HG02610 (cell line): ENCODE data around the gene KIF2C.
A peak's percentile ranks its signal among the peaks of the same experiment; 100 is the strongest.
"Not testable (repeated sequence)": the region's sequence is repeated elsewhere in the genome, so short reads cannot be mapped to it uniquely, and the experiment has no call there.

Experiments used
- ATAC-seq: cut with Tn5 transposase; IDR thresholded peaks from one replicate; pipeline ENCODE4 v1.9.1; 2021; ENCODE audit warnings: mild to moderate bottlenecking, moderate library complexity; ENCODE audit not compliant: unreplicated experiment

The KIF2C gene

DNA sequence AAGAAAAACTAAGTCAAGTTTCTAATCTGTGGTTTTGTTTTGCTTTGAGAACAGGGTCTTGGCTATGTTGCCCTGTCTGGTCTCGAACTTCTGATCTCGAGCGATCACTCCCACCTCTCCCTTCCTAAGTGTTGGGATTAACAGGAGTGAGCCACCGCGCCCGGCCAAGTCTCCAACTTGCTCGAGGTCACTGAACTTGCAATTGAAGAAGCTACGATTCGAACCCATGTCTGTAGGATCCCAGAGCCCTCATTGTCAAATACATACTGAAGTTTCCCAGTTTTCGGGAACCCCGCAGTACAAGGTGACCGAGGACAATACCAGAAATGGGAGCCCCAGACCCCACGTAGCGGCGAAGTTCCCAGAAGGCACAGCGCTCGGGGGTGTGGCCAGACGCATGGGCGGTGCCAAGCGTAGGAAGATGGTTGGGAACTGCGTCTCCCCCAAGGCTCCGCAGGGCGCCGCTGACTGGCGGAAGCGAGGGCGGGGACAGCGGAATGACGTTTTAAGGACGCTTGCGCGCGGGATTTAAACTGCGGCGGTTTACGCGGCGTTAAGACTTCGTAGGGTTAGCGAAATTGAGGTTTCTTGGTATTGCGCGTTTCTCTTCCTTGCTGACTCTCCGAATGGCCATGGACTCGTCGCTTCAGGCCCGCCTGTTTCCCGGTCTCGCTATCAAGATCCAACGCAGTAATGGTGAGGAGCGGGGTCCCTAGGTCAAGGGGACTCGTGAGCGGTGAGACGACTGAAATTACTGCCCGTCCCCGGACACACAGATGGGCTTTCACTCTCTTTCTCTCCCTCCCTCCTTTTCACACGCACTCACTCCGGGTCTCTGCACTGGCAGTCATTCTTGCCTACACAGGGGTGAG lies at the start of gene KIF2C:
Gene KIF2C (plus strand): TSS at position 531 of the 872 bp plus-strand sequence. CDS start 96 bp downstream, at position 627.
- ATAC-seq = peak; percentile 96

DNA sequence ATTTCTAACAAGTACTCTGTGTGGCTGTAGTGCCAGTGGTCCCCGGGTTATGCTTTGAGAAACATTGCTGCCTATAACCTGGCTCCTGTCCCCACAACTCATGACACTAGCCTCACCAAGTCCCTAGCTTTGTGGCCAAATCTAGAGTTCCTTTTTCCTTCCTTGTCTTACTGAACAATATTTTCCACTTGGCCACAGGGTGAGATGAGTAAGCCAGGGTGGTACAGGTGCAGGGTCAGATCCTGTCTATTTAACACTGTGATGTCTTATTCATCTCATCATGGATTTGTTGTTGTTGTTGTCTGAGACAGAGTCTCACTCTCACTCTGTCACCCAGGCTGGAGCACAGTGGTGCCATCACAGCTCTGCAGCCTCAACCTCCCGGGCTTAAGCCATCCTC lies 46.5 kb upstream of the KIF2C start:
- no peak for ATAC-seq

DNA sequence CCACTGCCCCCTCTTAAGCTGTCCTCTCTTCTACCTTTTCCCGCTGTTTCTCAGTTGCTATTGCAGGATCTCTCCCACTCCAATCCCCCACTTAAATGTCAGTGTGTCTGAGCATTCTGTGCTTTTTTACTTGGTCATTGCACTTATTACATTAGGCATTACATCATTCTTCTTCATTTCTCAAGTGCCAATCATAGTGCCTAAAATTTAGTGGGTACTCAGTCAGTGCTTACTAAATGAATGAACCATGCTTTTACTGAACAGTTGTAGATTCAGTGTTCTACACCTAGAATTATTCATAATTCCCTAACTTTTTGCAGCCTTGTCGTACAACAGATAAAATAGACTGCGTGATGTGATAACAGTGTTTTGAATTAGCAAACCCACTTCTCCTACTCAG lies 45.7 kb upstream of the KIF2C start:
- ATAC-seq = no peak

DNA sequence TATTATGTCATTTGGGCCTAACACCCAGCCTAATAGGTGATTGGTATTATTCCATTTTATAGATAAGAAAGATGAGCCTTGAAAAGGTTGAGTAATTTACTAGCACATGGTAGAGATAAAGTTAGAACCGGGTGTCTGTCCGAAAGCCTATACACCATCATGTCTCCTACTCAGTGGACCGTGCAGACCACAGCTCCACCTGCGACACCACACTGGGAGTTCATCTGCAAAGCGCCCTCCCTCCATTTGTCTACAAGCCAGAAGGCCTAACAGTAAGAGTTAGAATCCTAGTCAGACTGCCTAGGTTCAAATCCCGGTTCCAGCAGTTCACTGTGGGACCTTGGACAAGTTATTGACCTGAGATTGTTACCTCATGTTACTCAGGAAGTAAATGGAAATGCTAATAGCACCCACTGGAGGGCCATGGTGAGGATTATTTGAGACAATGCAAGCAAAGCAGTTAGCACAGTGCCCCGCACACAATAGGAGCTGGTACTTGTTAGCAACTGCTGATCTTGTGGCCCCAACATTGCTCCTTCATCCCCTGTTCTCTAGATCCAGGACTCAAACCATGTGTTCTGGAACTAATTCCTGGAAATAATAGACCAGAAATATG lies 44.7 kb upstream of the KIF2C start:
- ATAC-seq = peak; percentile 64

DNA sequence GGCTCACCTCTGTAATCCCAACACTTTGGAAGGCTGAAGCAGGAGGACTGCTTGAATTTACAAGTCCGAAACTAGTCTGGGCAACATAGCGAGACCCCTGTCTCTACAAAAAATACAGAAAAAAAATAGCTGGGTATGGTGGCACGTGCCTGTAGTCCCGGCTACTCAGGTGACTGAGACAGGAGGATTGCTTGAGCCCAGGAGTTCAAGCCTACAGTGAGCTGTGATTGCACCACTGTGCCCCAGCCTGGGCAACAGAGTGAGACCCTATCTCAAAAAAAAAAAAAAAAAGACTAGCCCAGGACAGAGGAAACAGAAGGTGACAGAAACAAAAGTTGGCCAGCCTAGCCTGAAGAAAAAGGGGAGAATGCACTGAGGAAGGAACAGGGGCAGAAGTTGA lies 44.0 kb upstream of the KIF2C start:
- no peak for ATAC-seq

DNA sequence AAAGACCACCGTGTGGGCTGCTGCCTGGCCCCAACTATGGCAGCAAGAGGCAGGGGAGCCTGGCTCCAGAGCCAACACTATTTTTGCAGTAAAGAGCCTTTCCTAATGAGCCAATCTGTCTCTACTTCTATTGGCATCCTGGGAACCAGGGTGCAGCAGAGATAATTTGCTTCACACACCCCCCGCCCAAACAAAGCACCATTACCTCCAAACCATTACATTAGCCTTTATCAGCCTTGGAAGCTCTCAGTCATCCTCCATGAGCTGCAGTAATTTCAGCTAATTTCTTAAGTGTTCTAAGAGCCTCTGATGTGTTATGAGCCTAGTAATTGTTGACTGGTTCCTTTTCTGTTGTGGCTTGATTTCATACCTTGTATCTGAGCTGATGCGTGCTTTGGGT lies 43.5 kb upstream of the KIF2C start:
- no peak for ATAC-seq

DNA sequence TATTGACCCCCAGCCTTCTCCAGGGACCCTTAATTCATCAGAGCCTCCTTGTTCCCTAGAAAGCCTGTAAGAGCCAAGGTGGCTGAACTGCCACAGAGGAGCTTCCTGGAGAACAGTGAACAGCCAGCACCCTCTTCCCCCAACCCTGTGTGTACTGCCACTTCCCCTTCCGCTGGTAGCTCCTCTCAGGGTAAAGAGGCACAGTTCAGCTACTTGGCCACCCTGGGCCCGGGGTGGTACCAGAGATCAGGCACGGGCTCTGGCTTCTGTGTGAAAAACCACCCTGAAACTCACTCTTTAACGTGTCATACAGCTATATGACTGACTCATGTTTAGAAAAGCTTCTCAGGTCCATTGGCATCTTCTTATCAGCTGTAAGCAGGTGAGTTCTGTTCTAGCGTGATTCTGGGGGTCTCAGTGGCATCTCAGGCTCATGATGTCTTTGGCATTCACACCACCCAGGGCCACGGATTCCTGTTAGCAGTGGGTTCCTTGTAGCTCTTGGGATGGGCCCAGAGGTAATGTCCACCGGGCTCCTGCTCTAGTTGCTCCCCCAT lies 42.8 kb upstream of the KIF2C start:
- no peak for ATAC-seq

DNA sequence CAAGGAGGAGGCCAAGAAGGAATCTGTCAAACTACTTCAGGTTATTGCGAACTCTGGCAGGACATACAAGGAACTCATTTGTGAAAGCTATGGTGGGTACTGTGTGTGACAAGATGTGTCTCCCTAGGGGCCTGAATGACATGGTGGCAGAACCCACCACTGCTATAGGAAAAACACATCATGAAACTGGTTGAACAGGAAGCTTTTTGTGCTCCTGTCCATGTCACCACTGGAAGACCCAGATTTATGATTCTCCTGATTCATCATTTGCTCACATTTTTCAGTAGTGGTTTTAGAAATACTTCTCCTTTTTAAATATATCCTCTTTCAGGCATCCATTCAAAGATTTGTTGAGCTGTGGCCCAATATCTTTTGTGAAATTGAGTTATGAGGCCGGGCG lies 41.5 kb upstream of the KIF2C start:
- no peak for ATAC-seq

DNA sequence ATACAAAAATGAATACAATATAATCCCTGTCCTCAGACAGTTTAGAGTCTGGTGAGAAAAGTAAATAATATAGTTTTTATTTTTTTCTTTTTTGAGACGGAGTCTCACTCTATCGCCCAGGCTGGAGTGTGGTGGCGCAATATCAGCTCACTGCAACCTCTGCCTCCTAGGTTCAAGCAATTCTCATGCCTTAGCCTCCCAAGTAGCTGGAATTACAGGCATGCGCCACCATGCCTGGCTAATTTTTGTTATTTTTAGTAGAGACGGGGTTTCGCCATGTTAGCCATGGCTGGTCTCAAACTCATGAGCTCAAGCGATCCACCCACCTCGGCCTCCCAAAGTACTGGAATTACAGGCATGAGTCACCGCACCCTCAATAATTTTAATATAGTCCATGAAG lies 40.3 kb upstream of the KIF2C start:
- not testable (repeated sequence) for ATAC-seq

DNA sequence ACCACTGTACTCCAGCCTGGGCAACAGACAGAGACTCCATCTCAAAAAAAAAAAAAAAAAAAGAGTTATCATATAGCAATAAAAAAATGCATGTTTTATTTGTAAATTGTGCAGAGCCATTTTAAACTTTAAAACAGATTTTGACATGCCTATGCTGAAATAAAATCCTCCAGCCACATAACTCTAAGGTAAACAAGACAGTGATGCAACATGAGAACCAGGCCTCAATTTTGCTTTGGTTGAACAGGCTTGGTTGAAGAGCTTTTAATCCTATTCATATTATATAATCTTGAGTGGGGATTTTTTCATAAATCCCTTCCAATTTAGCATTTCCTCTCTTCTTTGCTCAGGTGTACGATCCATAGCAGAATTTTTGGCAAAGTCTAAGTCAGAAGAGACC lies 39.1 kb upstream of the KIF2C start:
- ATAC-seq = no peak

DNA sequence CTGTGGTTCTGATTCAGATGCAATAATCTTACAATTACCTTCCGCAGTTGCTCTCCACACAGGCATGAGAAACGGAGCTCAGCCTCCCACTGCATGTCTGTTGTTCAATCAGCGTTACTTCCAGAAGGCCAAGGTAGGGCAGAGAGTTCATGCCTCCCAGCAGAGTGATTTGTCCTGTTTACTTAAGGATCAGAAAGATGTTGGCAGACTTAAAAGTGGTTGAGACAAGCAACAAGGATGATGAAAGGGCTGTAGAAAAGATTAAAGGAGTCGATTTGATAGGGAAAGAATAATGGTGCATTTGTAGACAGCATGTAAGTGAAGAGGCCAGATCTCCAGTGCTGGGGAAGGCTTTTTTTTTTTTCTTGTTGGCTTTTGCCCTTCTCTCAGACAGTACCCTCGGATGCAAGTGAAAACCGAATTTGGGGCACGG lies 38.5 kb upstream of the KIF2C start:
- ATAC-seq = no peak

DNA sequence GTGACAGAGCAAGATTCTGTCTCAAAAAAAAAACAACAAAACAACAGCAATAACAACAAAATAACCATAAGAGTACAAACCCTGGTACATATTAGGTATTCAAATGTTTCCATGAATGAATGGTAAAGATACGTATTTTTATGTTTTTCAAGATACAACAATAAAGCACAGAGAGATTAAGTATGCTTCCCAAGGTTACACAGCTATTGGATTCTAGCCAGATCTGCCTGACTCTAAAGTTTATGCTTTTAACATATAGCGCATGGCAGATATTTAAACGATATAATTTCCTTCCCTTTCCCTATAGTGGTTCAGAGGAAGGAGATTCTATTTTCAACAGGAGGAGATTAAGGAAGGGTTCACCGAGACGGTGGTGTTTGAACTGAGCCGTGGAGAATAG lies 34.2 kb upstream of the KIF2C start:
- ATAC-seq = no peak

DNA sequence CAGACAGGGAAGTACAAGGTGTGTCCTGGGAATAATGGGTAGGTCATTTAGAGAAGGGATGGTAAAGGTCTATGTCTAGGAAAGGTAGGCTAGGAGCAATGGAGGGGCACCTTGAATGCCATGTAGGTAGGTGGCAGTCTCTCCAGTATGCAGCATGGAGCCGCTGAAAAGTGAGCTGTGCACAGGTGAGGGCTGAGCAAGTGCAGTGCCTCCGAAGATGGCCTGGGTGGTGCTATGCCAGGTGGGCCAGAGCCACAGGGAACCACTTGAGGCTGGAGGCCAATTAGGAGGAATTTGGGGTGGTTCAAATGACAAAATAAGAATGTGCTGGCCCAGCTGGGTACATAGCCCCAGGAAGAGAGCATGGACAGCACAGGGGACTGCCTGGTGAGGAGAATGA lies 33.7 kb upstream of the KIF2C start:
- ATAC-seq = no peak

DNA sequence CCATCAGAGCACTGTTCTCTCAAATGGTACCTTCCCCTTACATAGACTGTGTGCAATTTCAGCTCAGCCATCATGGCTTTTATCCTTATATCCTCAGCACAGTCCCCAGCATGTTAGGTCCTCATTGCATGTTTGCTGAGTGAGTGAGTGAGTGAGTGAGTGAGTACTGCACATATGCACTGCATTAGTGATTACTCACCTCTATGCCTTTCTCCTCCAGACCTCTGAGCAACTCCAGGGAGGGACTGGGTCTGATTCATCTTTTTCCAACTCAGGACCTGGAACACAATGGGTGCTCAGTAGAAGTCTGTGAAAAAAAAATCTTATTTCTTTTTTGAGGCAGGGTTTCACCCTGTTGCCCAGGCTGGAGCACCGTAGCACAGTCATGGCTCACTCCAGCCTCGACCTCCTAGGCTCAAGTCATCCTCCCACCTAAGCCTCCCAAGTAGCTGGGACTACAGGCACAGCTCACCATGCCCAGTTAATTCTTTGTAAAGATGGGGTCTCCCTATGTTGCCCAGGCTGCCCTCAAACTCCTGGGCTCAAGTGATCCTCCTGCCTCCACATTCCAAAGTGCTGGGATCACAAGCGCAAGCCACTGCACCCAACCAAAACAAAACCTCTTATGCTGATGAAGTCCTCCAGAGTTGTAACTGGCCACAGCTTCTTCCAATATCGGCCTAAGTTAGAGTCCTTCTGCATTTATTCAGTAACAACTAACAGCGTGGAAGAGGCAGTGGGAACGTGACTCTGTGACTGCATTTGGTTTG lies 32.3 kb upstream of the KIF2C start:
- no peak for ATAC-seq

DNA sequence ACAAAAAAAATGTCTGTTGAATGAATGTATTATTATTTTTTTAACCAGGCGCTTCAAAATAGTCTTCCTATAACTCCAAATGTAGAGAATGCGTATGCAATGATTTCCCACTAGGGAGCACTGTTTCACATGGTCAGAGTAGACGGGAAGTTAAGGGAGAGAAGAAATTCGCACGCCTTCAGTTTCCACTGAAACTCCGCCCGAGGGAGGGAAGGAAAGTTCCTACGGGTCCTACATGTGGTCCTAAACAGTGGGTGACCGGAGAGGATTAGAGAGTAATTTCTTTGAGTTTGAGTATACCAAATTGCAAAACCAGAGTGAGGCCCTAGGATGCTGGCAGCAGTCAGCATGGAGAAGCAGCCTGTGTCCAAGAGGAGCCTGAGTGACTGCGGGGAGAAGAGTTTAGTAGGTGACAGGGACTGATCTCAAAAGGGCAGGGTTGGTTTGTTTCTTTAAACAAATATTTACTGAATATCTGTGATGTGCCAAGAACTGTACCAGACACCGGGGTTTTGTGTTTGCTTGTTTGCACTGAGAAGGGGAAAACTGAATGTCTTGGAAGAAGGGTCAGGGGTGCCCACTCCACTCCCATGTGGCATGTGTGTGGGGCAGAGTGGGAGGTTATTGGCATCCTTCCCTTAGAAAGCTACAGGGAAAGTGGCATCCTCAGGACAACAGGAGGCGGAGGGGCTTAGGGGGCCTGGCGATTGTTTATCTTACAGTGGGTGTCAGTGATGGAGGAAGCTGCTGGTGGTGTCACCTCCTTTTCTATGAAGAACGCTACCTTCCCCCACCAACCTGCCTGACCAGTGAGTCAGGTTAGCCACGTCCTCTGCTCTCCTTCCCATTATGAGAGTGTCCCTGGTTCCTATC lies 31.4 kb upstream of the KIF2C start:
- ATAC-seq = no peak

DNA sequence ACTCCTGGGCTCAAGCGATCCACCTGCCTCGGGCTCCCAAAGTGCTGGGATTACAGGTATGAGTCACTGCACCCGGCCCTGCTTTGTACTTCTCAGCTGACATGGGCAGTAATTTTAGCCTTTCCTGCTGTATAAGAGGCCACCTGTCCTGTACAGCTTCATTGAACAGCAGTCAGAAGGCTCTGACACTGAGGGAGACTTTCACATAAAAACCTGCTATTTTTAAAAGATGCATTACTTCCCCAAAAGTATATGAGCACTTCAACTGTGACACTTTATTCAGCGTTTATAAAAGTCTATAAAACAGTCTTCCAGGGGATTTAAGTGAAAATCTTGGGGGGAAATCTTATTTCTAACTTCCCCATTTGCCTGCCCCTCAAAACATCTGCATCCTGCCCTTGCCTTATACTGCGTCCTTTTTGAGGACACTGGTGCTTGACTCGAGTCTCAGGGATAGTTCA lies 26.3 kb upstream of the KIF2C start:
- ATAC-seq = peak; percentile 42

DNA sequence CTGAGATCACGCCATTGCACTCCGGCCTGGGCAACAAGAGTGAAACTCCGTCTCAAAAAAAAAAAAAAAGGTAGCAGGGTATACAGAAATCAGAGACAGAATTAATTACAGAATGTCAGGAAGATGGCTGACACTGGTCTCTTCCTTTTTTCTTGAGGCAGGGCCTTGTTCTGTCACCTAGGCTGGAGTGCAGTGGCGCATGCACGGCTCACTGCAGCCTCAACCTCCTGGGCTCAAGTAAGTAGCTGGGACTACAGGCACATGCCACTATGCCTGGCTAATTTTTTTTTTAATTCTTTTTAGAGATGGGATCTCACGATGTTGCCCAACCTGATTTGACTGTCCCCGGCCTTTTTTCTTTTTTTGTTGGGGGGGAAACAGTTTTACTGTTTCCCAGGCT lies 25.1 kb upstream of the KIF2C start:
- no peak for ATAC-seq

DNA sequence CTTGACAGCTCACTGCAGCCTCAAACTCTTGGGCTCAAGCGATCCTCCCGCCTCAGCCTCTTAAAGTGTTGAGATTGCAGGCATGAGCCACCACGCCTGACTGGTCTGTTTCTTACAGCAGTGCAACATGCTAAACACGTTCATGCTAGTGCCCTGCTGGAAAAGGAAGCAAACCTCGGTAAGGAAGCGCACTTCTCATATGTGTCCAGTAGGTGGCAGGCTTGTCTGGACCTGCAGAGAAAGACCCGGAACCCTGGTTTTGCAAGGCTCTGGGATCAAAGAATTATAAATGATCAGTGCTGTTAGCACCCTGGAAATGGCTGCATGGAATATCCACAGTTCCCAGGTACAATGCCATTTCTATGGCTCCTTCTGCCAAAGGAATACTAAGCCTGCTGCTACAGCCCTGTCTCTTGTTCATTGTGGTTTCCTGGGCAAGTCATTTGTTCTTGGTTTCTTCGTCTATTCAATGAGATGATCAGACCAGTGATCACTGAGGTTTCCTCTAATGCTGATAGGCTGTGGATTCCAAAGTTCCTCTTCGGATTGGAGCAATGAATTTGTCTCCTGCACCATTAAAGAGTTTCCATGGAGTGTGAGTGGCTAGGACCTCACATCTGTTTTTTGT lies 24.6 kb upstream of the KIF2C start:
- no peak for ATAC-seq

DNA sequence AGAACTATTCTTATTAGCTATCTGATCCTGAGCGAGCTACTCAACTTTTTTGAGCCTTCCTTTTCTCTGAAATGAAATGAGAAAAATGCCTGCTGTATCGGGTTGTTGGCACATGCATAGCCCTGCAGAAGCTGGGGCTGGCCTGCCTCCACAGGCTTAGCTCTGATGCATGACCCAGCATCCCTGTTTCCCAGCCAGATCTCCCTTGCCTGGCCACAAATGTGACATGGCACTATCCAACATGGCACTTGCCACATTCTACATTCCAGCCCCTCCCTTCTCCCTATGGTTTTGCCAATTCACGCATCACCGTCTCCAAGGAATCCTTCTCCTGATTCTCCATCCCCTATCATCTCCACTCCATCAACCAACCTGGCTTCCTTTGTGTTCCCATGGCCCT lies 22.5 kb upstream of the KIF2C start:
- ATAC-seq = no peak

DNA sequence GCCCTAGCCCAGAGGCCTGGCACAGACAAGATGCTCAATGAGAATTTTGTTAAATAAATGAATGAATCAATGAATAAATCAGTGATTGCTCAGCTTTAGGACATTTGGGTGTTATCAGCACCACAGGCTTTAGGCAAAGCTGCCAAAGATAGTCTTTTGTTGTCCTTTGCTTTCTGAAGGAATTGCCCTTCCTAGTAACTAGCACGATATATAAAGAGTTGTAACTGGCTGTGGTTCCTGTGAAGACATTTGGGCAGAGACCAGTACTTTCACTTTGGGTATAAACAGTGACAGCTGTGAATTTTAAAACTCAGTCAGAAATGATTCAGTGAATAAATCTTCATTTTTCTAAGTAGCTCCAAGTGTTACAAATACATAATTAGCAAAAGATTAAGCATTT lies 22.0 kb upstream of the KIF2C start:
- ATAC-seq = no peak
